GF-D8 (cell line): ENCODE data around the gene DEFB113.
"Not testable (repeated sequence)": the region's sequence is repeated elsewhere in the genome, so short reads cannot be mapped to it uniquely, and the experiment has no call there.

Source experiments
- DNase-seq: peaks from one replicate; lab custom pipeline; 2025; lab: John Stamatoyannopoulos, UW

Gene DEFB113, protein sequence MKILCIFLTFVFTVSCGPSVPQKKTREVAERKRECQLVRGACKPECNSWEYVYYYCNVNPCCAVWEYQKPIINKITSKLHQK

DNA sequence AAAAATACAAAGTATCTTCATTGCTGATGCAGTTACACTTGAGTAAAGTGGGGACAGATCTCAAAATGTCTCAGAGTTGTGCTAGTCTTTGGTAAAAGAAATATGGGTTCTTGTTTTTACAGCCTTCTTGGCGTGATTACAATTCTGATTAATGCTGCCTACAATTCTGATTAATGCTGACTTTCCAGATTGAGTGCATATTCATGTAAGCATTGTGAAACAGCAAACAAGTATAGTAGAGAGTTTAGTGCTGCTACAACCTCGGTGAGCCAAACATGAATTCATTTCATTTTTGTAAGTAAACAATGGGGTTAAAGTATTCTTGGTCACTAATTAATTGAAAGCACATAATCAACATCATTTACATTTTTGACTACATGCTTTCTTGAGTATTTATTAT, at the start of gene DEFB113:
TSS of gene DEFB113 (minus strand) at position 21 of the 400 bp plus-strand sequence. CDS start at position 21, 0 bp downstream.
- no peak for DNase-seq

DNA sequence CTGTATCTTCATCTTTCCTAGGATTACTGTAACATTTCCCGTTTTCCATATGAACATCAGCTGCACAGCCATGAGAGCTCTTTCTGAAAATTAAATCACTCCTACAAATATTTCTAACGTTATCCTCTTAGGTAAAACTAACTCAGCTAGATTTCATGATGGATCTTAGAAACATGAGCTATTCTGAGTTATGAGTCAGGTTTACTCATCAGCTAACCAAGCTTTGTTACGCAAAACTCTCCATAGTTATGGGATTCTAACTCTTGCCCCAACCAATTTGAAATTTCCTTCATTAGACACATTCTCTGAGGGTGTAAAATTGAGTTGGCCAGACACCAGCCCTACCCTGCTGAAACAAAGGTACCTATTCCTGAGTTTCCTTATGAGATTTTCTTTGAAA, 38.4 kb upstream of the DEFB113 start:
- DNase-seq, result no peak

DNA sequence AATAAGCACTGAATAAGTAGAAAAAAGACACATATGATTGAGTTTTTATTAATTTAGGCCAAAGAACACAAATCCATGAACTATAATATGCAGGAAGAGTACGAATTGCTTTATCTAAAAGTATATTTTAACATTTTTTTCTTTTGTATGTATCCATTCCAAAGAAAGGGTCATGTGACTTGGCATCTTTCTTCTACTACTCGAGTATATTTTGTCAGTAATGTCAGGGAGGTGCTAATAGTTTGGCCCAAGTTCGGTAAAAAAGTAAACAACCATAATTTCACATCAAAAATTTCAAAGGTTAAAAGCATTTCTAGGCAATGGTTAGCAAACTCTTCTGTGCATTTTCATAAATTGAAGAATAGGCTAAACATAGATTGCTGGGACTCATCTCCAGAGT, 33.7 kb upstream of the DEFB113 start:
- DNase-seq, result no peak

DNA sequence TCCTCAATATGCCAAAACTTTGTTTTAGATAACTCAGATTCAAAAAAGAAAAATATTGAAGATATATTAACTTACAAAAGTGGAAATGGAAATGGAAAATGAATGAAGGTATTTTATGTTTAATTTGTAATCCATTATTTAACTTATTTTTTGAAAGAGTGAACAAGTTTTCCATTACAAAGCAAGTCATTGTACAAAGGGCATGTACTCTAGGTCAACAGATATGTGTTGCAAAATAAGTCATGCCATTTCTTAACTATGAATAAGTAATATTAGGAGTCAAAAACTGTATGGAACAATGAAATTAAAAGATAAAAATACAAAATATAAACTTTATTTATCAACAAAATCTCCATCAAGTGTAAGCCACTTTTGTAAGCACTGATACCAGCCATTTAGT, 25.9 kb upstream of the DEFB113 start:
- no peak for DNase-seq

DNA sequence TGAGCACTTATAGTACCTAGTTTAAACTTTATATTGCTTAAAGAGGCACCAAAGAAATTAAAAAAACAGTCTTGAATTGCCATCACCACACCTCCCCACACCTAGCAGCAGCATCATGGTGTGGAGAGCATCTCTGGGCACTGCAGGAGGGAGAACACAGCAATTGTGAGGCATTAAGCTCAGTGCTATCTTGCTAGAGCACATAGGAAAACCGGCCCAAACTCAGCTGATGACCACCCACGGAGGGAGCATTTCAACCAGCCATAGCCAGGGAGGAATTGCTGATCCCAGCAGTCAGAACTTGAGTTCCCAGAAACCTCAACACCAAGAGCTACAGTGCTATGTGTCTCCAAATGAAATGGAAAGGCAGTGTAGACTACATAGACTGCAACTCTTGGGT, 19.5 kb upstream of the DEFB113 start:
- no peak for DNase-seq

DNA sequence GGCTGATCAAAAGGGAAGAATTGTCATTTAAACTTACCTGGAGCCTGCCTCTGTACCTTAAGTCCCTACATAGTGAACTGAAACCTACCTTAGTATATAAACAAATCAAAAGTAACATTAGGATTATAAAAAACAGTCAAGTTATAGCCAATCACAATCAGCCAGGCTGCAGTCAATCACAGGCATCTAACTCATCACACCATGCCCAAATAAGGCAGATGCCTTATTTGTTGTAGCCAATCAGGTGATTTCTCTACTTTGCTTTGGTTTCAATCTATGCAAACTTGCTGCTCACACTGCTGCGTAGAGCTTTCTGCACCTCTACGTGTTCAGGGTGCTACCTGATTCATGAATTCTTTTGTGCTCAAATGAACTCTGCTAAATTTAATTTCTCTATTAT, 18.3 kb upstream of the DEFB113 start:
- no peak for DNase-seq

DNA sequence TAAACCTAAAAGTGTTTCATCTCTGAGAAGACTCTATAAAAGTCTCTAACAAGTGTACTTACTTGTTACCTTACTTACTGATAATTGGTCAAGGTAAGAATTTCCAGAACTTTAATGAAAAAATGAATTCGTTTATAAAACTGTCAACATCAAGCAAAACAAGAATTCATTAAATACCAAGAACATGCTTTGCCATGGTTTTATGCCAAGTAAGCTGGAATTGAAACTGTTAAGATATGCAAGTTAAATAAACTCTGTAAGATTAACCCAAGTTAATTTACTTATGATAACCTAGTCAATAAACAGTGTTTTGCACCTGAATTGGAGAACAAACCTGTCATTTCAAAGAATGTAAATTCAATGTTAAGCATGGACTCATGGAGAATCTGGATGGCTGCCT, 17.1 kb upstream of the DEFB113 start:
- no peak for DNase-seq

DNA sequence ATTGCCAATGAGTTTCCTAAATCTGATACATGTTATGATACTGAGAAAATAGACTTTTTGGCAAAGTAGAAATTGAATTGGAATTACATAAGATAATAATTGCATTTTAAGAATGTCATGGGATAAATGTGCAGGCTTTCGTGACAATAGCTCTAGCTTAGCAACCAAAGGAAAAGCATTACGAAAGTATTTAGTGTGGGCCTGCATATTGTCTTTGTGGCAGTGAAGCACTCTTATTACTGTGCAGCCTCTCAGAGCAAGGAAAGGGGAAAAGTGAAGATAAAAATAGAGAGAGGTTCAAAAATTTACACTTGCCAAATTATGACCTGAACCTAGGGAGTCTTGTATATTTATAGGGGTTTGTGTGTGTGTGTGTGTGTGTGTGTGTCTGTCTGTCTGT, 12.6 kb upstream of the DEFB113 start:
- DNase-seq, result no peak

DNA sequence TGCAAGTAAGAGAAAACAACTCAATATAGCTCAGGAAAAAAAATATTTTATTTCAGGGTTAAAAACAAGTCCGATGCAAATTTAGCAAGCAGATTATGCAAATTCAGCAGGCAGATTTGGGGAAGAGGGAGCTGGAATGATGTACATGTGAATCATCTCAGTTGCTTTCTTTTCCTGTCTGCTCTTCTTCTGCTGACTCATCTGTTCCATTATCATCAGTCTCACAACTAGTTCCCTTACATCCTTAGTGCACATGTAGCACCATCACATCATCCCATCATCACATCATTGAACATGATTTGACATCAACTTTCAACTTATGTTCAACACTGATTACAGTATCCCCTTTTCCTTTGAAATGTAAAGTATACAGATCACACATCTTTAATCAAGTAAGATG, 11.5 kb upstream of the DEFB113 start:
- DNase-seq, result no peak

DNA sequence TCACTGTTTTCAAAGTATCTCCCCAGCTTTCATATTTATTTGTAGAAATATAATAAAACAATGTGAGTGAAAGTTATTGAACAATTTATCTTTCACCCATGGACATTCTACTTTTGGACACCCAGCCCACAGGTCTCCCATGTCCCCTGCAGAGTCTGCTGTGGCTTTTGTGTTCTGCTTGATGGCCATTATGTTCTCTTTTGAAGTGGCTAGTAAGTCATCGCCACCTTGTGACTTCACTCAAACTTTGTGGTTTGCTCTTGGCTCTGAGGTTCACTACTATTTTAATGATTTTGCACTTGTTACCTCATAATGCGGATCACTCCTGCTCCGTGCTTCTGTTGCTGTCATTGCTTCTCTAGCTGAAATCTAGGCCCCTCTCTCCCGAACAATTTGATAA, 10.2 kb upstream of the DEFB113 start:
- DNase-seq, result no peak

DNA sequence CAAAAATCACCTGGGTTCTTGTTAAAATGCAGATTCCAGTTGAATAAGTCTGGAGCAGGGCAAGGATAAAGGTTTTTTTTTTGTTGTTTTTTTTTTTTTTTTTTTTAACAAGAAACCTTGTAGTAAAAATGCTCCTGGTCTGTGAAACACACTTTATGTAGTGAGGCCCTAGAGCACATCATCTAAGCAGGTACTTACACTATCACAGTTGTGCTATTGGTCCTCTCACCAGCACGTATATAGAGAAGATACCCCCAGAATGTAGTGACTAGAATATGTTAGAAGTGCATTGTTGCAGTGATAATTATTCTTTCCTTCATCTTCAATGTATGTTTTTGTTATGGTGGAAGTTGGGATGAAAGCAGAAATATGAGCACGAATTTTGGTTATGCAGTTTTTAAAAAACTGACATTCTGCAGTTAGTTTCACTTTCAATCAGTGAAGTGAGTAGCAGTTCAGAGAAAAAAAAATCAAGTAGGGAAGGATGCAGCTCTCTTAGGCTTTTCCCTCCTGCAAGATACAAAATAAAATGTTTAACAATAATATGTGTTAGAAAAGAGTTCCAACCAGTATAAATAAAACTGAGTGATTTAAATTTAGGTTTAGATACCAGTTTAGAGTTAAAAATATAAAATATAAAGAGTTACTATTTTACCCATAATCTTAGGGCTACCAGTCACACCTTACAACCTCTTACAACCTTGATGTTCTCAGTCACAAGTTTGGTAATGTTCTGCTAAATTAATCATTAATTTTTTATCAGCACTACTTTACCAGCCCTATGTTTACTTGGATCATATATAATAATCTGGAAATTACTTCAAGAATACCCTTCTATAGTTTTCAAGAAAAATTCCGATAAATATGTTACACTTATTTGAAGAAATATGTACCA, 9.2 kb upstream of the DEFB113 start:
- DNase-seq, result no peak

DNA sequence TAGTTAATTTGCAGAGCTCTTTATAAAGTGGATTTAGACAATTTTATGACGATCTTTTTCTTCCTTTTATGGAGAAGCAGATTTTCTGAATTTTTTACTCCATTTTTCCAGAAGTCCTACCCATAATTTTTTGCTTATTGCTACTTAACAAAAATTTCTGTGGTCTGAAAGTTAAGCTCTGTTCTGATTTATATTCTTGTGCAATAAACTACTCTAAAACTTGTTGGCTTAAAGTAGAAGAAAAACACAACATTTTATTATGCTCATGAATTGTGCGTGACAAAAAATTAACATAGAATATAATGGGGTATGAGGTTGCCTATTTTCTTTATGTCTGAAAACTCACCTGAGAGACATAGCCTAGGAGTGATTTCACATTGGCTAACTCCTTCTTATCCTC, 2.6 kb downstream of the DEFB113 start:
- DNase-seq, result no peak

DNA sequence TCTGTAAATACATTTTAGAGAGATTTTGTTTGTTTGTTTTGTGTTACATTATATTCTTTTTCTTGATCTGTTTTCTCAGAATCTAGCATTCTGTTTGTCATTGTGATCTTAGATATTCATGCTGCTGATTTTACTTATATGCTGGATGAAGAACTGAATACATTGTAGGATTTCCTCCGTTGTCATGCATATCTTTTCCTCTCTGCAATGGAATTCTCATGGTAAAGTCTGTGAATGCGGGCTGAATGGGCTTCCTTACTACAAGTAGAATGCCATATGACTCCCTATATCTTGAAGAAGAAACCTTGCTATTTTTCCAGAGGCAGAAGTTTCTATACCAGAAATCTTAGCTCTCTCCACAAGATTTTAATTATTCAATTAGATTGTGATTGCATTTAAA, 3.1 kb downstream of the DEFB113 start:
- DNase-seq, result no peak

DNA sequence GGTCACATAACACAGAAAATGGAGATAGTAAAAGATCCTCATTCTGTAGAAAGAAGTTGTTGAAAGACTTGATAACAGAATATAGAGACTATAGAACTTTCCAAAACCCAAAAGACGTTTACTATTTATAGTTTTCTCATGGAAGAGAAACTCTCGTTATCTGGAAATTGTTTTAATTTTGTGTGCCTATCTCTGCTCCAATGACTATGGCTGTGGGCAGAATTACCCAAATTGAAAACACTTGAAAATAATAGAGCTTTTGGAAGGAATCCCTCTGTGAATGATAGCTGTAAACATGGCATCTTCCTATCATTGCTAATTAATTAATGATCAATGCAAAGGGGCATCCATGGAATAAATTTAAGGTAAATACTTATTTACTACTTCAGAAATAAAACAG, 5.4 kb downstream of the DEFB113 start, which contains the start of gene DEFB114:
TSS of gene DEFB114 (minus strand) at position 101 of the 400 bp plus-strand sequence. CDS start at position 42, 59 bp downstream.
- DNase-seq, result no peak

DNA sequence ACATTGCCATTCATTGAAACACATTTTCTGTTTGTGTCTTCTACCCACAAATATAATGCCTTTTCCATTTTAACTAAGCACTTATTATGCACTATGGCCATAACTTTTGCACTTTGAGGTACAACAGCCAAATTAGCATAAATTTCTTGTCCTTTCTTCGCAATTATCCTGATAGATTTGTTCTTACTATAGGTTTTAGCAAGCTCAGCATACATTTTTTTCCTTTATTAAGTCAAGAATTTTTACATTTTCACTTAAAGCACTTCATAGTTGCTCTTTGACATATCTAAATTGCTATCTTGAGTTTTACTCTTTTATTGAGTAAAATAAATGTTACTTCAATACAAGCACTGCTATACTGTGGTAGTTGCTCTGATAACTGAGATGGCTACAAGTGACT, 11.2 kb downstream of the DEFB113 start:
- no peak for DNase-seq

DNA sequence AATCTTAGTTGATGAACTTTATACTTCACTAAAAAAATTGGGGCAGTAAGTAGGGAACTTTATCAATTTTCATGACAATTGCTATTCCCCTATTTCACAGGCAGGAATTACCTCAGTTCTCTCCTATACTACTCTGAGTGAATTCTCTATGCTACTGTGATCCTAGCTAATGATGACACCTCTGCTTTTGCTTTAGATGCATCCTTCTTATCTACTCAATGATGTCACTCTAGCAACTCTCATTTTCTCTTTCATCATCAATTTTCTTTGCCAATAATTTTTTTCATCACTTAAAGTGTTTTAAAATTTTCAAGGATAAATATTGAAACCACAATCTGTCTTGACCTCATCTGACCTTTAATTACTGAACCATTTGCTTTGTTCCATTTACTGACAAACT, 13.6 kb downstream of the DEFB113 start:
- no peak for DNase-seq

DNA sequence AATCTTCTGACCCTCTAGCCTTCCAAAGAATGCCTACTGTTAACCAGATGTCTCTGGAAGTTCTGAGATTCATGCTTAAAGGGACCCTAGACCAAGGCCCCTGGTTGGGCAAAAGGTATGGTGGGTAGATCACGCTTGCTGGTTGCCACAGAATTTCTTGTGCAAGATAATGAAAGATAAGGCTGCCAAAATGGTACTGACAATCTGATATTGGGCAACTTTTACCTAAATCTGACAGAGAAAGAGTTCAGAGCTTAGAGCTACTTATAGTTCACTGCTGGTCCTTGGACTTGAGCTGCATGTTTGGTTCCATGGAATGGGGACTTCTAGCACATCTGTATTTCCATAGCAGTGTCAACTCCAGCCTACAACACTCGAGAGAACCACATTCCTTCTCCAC, 17.5 kb downstream of the DEFB113 start:
- DNase-seq, result no peak

DNA sequence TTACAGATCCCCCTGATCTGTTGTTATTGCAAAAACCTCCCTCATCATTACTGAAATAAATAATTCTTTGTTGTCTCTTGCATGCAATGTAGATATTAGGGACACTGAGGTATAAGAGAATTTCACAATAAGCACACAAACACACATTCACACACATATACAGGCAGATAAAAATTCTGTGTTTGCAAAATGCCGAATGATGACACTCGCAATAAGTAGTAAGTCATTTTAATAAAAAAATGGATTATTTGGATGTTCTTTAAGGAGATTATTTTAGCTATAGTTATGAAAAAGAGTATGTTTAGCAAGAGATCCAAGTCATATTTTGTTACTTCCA, 19.0 kb downstream of the DEFB113 start:
- no peak for DNase-seq

DNA sequence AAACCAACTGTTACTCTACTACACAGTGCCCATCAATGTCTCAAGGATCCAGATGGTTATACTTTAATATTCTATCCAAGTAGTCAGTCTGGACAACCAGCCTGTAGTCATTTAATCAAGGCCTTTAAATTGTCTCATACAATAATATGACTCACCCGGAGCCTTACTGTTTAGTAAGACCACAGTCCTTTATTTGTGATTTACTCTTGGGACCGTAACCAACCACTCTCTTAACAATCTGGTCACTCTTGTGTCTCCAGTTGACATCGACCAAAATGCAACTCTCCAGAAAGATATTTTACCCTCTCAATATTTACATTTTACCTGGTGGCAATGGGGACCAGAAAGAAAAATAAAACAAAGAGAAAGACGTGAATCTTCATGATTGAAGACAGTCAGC, 20.4 kb downstream of the DEFB113 start:
- no peak for DNase-seq

DNA sequence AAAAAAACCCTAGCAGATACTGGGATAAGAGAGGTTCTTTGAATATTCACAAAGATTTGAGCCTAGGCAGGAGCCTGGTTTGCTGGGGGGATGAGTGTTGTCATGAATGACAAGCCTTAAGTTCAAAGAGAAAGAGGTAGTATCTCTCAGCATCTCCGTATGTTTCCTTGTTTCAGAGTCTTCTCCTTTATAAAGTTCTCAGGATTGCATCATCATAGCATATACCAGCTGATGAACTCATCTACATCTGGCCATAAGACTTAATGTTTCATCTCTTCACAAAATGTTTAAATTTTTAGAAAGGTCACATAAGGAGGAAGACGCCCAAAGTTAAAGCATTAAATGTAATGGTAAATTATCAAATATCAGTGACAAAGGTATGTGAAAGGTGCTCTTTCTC, 22.6 kb downstream of the DEFB113 start:
- no peak for DNase-seq

DNA sequence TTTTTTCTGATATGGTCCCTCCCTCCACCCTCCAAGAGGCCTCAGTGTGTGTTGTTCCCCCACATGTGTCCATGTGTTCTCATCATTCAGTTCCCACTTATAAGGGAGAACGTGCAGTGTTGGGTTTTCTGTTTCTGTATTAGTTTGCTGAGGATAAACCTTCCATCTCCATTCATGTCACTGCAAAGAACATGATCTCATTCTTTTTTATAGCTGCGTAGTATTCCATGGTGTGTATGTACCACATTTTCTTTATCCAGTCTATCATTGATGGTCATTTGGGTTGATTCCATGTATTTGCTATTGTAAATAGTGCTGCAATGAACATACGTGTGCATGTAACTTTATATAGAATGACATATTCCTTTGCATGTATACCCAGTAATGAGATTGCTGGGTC, 25.4 kb downstream of the DEFB113 start:
- DNase-seq, result not testable (repeated sequence)

DNA sequence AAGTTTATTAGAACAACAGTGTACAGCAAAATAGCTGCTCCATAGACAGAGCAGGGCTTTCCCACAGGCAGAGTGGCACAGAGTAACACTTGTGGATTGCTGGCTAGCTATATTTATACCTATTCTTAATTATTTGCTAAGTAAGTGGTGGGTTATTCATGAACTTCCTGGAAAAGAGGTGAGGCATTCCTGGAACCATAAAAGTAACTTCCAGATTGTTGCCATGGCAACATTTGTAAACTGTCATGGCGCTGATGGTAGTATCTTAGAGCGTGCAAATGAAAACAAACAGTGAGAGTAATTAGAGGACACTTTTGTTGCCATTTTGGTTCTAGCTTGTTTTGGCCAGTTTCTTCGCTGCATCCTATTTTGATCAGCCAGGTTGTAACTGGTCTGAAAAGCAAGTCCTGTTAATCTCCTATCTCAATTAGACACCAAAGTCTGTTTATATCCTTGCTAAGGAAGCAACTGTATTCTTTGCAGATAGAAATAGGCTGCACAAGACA, 29.4 kb downstream of the DEFB113 start:
- DNase-seq, result no peak

DNA sequence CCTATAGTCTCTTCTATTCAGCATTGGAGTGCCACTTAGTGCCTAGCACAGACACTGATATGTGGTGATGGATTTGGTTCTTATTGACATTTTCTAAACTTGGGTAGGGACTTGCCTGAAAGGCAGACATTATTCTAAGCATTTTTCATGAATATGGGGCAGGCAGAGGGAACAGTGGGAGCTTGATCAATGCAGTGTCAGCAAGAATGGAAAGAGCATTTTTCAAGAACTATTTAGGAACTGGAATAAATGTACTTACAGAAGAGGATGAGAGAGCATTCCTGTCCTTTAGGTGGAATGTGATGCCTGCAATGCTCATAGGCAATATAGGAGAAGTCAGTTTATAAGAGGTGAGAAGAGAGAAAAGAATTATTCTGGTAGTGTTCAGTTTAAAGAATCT, 31.6 kb downstream of the DEFB113 start:
- no peak for DNase-seq

DNA sequence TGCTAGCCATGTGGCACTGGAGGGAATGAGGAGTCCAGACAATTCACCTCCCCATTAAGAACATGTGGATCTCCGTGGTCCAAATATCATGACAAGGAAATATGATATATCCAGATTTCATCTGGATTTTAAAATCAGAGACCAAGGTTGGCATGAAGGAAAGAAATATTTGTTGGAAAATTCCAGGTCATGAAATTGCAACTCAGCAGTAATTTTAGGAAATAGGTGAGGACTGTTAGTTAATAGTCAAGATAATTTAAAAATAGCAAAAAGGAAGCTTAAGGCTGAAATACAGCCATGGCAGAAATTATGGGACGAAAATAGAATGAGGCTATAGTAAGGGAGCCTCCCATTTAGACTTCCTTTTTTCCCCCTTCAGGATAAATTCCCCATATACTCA, 32.4 kb downstream of the DEFB113 start:
- no peak for DNase-seq
